LHCN-M2 (cell line): ENCODE results near the gene CDKN1C. TPM values are rescaled to one million over a fixed set of nuclear protein-coding genes. Genes with fewer than 3 reads are reported as not detected.

Experiments used
- total RNA-seq: library from RNA; depleted of rRNA; stranded (reverse); fragments of >200 nt; gene quantifications from 2 replicates; pipeline ENCODE4 v1.2.3, GENCODE V29; 2014; rRNA removed

Gene CDKN1C
- total RNA-seq, 1 experiment from 2014 or later: 2.5 TPM

Other genes with a start within 250 kb of the CDKN1C start
- 0.57 and 0.64 TPM in 2 replicates for gene KCNQ1OT1, start 185.8 kb downstream of the CDKN1C start, total RNA-seq
- gene PHLDA2, start 43.6 kb upstream of the CDKN1C start, total RNA-seq: 12.5 and 12.6 TPM in 2 replicates
- 120 and 140 TPM in 2 replicates for gene NAP1L4, start 106.6 kb upstream of the CDKN1C start, total RNA-seq
- gene CARS1, start 171.6 kb upstream of the CDKN1C start, total RNA-seq: 41.3 and 53.3 TPM in 2 replicates